Bronchial epithelial cell (primary cell): ENCODE measurements around the gene FBXO21. TPM values are rescaled to one million over a fixed set of nuclear protein-coding genes. Genes with fewer than 3 reads are reported as not detected.

ENCODE experiments used
- DNase-seq: peaks from one replicate; pipeline ENCODE4 v3.0.0-alpha.2; 2010; ENCODE audit warnings: low read depth
- FAIRE-seq: peaks from 2 replicates; lab custom pipeline; 2011; peaks lifted over from hg19 to GRCh38; lab: Jason Lieb, UNC
- H3K27me3 ChIP-seq: 2 replicates; pipeline ENCODE4 v1.5.1; 2011; ENCODE audit warnings: low read length; ENCODE audit not compliant: control insufficient read depth, insufficient read depth
- H3K36me3 ChIP-seq: 2 replicates; pipeline ENCODE4 v1.5.1; 2011; ENCODE audit warnings: low read length; ENCODE audit not compliant: control insufficient read depth, insufficient read depth
- H3K4me3 ChIP-seq: 2 replicates; pipeline ENCODE4 v1.5.1; 2011; ENCODE audit warnings: mild to moderate bottlenecking, low read depth, low read length, control low read depth
- CTCF ChIP-seq: IDR thresholded peaks from 2 replicates; pipeline ENCODE4 v1.5.1; 2011; ENCODE audit warnings: mild to moderate bottlenecking, moderate library complexity, low read length, control low read depth, inconsistent platforms; ENCODE audit not compliant: insufficient read depth, severe bottlenecking
- total RNA-seq: library from RNA; depleted of rRNA; stranded (reverse); fragments of >200 nt; gene quantifications from 2 replicates; pipeline ENCODE4 v1.2.1, GENCODE V29; 2014

Gene FBXO21
- total RNA-seq, 1 donor from 2014 or later, result 52.7 TPM

GRCh38 chr12:117214797-117215196 is 24.5 kb upstream of the FBXO21 start:
- Histone ChIP-seq H3K36me3 (no peaks in the 10 kb centered on the region), H3K27me3 (no peaks in the 10 kb centered on the region), H3K4me3 (no peak overlapping the region)
- DNase-seq, result no peak
- no peak for FAIRE-seq
- TF ChIP-seq CTCF, result no peak

GRCh38 chr12:117213295-117213808 is 23.1 kb upstream of the FBXO21 start:
- Histone ChIP-seq H3K27me3 (no peaks in the 10 kb centered on the region), H3K36me3 (no peaks in the 10 kb centered on the region), H3K4me3 (no peak overlapping the region)
- DNase-seq (no peak), FAIRE-seq (no peak)
- no peak for TF ChIP-seq CTCF

DNA sequence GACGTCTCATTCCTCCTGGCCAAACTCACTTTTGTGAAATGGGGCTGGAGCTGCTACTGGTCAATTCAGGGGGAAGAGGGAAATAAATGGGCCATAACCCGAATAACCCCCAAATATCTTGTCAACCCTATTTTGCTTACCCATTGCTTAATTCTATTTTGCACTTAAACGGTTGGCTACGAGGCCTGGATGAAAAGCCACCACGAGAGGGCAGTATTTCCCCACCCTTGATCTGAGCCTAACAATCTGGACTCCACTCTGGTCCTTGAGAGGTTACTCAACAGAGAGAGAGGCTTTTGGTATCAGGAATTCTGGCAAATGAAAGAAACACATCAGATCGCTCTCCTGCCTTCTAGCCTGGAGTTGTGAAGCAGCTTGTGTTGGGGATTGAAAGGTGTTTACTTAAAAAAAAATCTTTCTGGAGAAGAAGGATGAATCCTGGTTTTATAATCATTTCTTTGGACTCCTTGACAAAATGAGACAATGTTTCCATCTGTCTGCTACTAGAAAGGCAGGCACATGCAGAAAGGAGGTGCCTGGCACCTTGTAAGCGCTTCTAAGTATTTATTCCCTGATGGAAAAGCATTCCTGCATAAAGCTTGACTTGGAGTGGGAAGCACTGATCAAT is 22.4 kb upstream of the FBXO21 start:
- Histone ChIP-seq H3K36me3 (no peaks in the 10 kb centered on the region), H3K27me3 (no peaks in the 10 kb centered on the region), H3K4me3 (no peak overlapping the region)
- TF ChIP-seq CTCF, result peak; percentile 83
- DNase-seq, result peak; percentile 61
- peak; percentile 70 for FAIRE-seq

- H3K36me3 ChIP-seq, result no peaks in the 10 kb centered on the region
- FAIRE-seq (no peak), DNase-seq (no peak)
- H3K27me3 ChIP-seq, result no peaks in the 10 kb centered on the region
- no peak for TF ChIP-seq CTCF
- H3K4me3 ChIP-seq, result no peak overlapping the region
Measured at GRCh38 chr12:117210266-117210918, 20.1 kb upstream of the FBXO21 start.

GRCh38 chr12:117209626-117210025 is 19.4 kb upstream of the FBXO21 start:
- Histone ChIP-seq H3K27me3 (no peaks in the 10 kb centered on the region), H3K36me3 (no peaks in the 10 kb centered on the region), H3K4me3 (no peak overlapping the region)
- no peak for TF ChIP-seq CTCF
- no peak for DNase-seq
- no peak for FAIRE-seq
